A549 (cell line): Measurements from ENCODE around the gene GRM7.

ENCODE experiments used
- CTCF ChIP-seq: fragments of >200 bp; sonication (Bioruptor Twin); formaldehyde crosslinking; IDR thresholded peaks from 3 replicates; pipeline ENCODE4 v1.5.1; 2016
- EP300 ChIP-seq, 2 experiments: fragments of >200 bp; sonication (Bioruptor Twin); formaldehyde crosslinking; IDR thresholded peaks; 2 replicates in 1 of 2; 3 replicates in 1 of 2; pipeline ENCODE4 v1.6.1; 2016 to 2017
- HMGXB4 ChIP-seq: fragments of 250-450 bp; sonication (Bioruptor Pico); IDR thresholded peaks from 2 replicates; pipeline ENCODE4 v1.5.0; 2021; ENCODE audit warnings: mild to moderate bottlenecking, moderate library complexity, borderline replicate concordance
- HOXB13 ChIP-seq: fragments of 250-450 bp; sonication (Bioruptor Pico); IDR thresholded peaks from 2 replicates; pipeline ENCODE4 v1.5.0; 2020; ENCODE audit warnings: low read depth, mild to moderate bottlenecking, moderate library complexity
- JUN ChIP-seq, 2 experiments: fragments of >200 bp; sonication (Bioruptor Twin); formaldehyde crosslinking; IDR thresholded peaks; 2 replicates in 1 of 2; 3 replicates in 1 of 2; pipeline ENCODE4 v1.6.1; 2016 to 2017
- MAFK ChIP-seq: fragments of 450-650 bp; IDR thresholded peaks from 2 replicates; pipeline ENCODE4 v1.6.1; 2014; ENCODE audit not compliant: partially characterized antibody
- NPAS2 ChIP-seq: fragments of 250-450 bp; sonication (Bioruptor Pico); IDR thresholded peaks from 2 replicates; pipeline ENCODE4 v1.8.0; 2022; ENCODE audit warnings: mild to moderate bottlenecking, moderate library complexity, borderline replicate concordance
- PBX3 ChIP-seq: IDR thresholded peaks from 2 replicates; pipeline ENCODE4 v1.6.1; 2012
- POLR2A ChIP-seq: IDR thresholded peaks from 2 replicates; pipeline ENCODE4 v1.6.1; 2012; ENCODE audit warnings: mild to moderate bottlenecking, low read length
- RCOR1 ChIP-seq: fragments of 150-350 bp; IDR thresholded peaks from 2 replicates; pipeline ENCODE4 v1.6.1; 2014; ENCODE audit warnings: antibody characterized with exemption, low read length, low read depth
- REST ChIP-seq: fragments of 200-600 bp; sonication (generic); IDR thresholded peaks from 2 replicates; pipeline ENCODE4 v1.6.1; 2016; ENCODE audit warnings: antibody characterized with exemption, mild to moderate bottlenecking, moderate library complexity
- RNF2 ChIP-seq: fragments of 200-600 bp; sonication (generic); IDR thresholded peaks from 2 replicates; pipeline ENCODE4 v1.6.1; 2016; ENCODE audit warnings: low read depth, mild to moderate bottlenecking, antibody characterized with exemption, moderate library complexity, borderline replicate concordance

GRCh38 chr3:7506606-7507180, 645.8 kb downstream of the GRM7 start:
- TF ChIP-seq CTCF, result no peak
- no peak for TF ChIP-seq MAFK
- no peak for TF ChIP-seq EP300 (IDR thresholded peaks at IDR 0.05)
- no peak for TF ChIP-seq POLR2A
- TF ChIP-seq HOXB13, result no peak
- no peak for TF ChIP-seq JUN (IDR thresholded peaks at IDR 0.05)
- no peak for TF ChIP-seq NPAS2 (CRISPR knock-in tag)
- no peak for TF ChIP-seq RNF2
- no peak for TF ChIP-seq PBX3
- no peak for TF ChIP-seq HMGXB4 (CRISPR knock-in tag)
- TF ChIP-seq REST, result no peak
- TF ChIP-seq RCOR1, result no peak
